HG03064 (cell line): Measurements from ENCODE around the gene CD101.

Source experiments
- ATAC-seq: cut with Tn5 transposase; IDR thresholded peaks from one replicate; pipeline ENCODE4 v1.9.1; 2021; ENCODE audit warnings: low read depth; ENCODE audit not compliant: unreplicated experiment

CD101 gene

DNA sequence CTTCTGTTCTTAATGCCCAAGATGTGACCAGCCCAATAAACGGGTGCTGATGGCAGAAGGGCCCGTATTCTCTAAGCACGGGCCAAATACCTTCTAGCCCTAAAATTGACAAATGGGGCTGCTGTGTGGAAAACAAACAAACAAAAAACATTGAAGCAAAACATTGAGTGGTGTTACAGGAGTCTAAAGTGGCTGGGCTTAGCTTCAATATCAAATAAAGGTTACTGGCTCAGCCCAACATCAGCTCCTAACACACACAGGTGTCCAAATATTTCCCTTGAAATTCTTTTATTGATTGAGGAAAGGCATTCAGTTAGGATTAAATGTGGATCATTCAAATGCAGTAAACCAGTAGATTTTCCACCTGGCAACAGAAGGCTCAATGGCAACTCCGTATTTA is 45.2 kb downstream of the CD101 start:
- ATAC-seq: no peak

GRCh38 chr1:117047271-117047670 is 45.7 kb downstream of the CD101 start:
- ATAC-seq: no peak

- ATAC-seq: no peak
Measured at GRCh38 chr1:117049857-117050256, 48.3 kb downstream of the CD101 start.

- peak; percentile 78 for ATAC-seq
Measured at GRCh38 chr1:117051224-117052064, 49.9 kb downstream of the CD101 start.

DNA sequence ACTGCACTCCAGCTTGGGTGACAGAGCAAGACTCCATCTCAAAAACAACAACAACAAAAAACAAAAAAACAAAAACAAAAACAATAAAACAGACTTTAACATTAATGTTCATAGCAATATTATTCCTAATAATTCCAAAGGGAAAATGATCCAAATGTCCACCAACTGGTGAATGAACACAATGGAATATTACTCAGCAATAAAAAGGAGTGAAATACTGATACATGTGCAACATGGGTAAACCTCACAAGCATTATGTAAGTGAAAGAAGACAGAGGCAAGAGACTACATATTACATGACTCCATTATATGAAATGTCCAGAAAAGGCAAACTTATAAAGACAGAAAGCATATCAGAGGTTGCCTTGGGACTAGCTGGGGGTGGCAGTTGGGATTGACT is 52.5 kb downstream of the CD101 start:
- ATAC-seq: no peak

- no peak for ATAC-seq
Measured at GRCh38 chr1:117058810-117059209, 57.2 kb downstream of the CD101 start.

DNA sequence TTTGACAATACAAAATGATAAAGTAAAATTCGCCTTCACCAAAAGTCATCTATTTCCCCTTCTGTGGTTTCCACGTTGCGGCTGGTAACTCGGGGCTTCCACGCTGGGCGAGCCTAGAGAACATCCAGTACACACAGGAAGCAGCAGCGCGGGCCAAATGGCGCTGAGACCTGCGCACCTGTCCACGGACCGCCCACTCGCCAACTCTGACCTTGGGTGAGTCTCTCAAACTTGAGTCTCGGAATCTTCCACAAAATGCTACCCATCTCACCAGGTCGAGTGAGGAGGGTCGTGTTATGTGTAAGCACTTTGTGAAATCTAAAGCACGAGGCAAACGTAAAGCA is 57.7 kb downstream of the CD101 start:
- ATAC-seq: peak; percentile 37

GRCh38 chr1:117059678-117060440 is 58.3 kb downstream of the CD101 start, which contains the start of gene TTF2:
TSS of gene TTF2 (plus strand) at chr1:117060326. CDS start at chr1:117060347, 21 bp downstream.
- peak; percentile 94 for ATAC-seq

DNA sequence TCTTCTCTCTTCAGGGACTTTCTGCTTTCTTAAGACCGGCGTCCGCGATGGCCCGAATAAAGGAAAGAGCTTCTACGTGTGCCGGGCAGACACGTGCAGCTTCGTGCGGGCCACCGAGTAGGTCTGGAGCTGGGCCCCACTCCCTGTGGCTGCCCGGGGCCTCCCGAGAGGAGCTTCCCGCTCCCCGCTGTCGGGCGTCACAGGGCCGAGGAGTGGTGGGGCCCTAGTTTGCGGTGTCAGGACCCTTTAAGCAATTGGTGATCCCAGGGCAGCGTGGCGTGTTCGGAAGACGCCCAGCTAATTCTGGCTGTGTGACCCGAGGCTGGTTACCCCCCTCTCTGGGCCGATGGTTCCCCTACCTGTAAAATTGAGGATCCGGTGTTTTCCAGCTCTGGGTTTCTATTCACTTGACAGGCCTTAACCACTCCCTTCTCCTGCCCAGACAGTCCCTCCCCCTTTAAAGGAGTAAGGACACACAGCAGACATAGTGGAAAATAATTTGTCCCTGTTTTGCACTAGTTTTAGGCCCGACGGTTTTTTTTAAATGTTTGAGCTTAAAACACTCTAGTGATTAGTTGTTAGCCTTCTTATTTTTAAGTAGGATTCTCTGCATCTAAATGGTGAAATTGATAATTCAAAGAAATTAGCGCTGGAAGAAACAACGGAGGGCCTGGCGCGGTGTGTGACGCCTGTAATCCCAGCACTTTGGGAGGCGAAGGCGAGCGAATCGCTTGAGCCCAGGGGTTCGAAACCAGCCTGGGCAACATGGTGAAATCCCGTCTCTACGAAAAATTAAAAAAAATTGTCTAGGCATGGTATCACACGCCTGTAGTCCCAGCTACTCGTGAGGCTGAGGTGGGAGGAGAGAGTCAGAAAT is 59.1 kb downstream of the CD101 start:
- ATAC-seq: peak; percentile 1

GRCh38 chr1:117061986-117062415 is 60.4 kb downstream of the CD101 start:
- ATAC-seq: no peak

- no peak for ATAC-seq
Measured at GRCh38 chr1:117066367-117066766, 64.8 kb downstream of the CD101 start.

GRCh38 chr1:117067533-117068370 is 66.2 kb downstream of the CD101 start:
- no peak for ATAC-seq

- no peak for ATAC-seq
Measured at GRCh38 chr1:117068580-117068979, 67.0 kb downstream of the CD101 start.

DNA sequence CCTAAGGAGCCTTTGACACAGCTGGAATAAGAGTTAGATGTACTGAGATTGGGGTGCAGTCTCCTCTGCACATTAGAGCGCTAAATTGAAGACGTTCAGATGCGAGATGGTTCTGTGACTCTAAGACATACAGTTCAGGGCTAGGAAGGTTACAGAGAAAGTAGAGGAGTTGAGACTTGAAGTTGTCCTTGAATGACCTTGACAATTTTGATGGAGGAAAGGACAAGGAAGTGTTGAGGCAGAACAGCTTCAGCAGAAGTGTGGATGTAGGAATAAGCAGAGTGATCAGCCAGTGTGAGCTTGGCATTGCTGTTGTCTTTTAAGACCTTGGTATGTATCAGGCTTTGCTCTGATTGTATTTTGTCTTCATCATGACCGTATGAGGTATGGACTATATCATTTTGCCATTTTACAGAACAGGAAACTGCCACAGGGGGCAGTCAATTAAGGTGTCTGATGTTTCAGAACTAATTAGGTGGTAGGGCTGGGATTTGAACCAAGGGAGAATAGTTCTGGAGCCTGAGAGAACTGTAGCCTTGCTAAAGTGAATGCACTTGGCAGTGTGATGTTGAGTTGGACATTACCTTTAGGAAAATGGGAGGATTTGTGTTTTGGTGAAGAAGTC is 67.8 kb downstream of the CD101 start:
- ATAC-seq: no peak

DNA sequence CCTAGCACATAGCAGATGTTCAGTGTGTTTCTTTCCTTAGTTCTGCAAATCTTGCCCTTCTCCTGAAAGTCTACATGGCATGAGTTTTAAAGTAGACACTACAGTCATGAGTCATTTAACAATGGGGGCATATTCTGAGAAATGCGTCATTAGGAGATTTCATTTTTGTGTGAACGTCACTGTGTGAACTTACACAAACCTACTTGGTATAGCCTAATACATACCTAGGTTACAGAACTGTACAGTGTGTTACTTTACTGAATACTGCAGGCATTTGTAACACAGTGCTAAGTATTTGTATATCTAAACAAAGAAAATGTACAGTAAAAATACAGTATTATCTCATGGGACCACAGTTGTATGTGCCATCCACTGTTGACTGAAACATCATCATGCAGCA is 68.6 kb downstream of the CD101 start:
- no peak for ATAC-seq

GRCh38 chr1:117076648-117077047 is 75.1 kb downstream of the CD101 start:
- ATAC-seq: no peak

GRCh38 chr1:117077267-117077666 is 75.7 kb downstream of the CD101 start:
- no peak for ATAC-seq

GRCh38 chr1:117079737-117080136 is 78.2 kb downstream of the CD101 start:
- ATAC-seq: no peak

- ATAC-seq: no peak
Measured at GRCh38 chr1:117084231-117084630, 82.7 kb downstream of the CD101 start.
